Endothelial cell (in vitro differentiated cells): ENCODE measurements around the gene CAPN1. TPM values are rescaled to one million over a fixed set of nuclear protein-coding genes. Genes with fewer than 3 reads are reported as not detected.
A peak's percentile ranks its signal among the peaks of the same experiment; 100 is the strongest.

Source experiments
- DNase-seq: peaks from one replicate; pipeline ENCODE4 v3.0.0; 2021; ENCODE audit warnings: low spot score
- H3K27ac Mint-ChIP-seq: one replicate; pipeline ENCODE4 v1.8.0; 2021; ENCODE audit warnings: mixed read lengths, inconsistent platforms; ENCODE audit not compliant: unreplicated experiment
- H3K27me3 Mint-ChIP-seq: one replicate; pipeline ENCODE4 v1.8.0; 2021; ENCODE audit warnings: mild to moderate bottlenecking, moderate library complexity, mixed read lengths, inconsistent platforms; ENCODE audit not compliant: unreplicated experiment
- H3K36me3 Mint-ChIP-seq: one replicate; pipeline ENCODE4 v1.8.0; 2021; ENCODE audit warnings: mild to moderate bottlenecking, low read depth, mixed read lengths, inconsistent platforms; ENCODE audit not compliant: unreplicated experiment
- H3K4me1 Mint-ChIP-seq: one replicate; pipeline ENCODE4 v1.8.0; 2021; ENCODE audit warnings: mild to moderate bottlenecking, mixed read lengths, inconsistent platforms; ENCODE audit not compliant: unreplicated experiment
- H3K4me3 Mint-ChIP-seq: one replicate; pipeline ENCODE4 v1.8.0; 2021; ENCODE audit warnings: mild to moderate bottlenecking, mixed read lengths, inconsistent platforms; ENCODE audit not compliant: unreplicated experiment
- H3K9me3 Mint-ChIP-seq: one replicate; pipeline ENCODE4 v1.8.0; 2021; ENCODE audit warnings: mixed read lengths, inconsistent platforms; ENCODE audit not compliant: unreplicated experiment
- CTCF ChIP-seq: fragments of 200-600 bp; sonication (generic); IDR thresholded peaks from one replicate; pipeline ENCODE4 v1.5.0; 2021; ENCODE audit warnings: antibody characterized with exemption; ENCODE audit not compliant: unreplicated experiment
- total RNA-seq: library from RNA; stranded (reverse); fragmentation: NEBNext Ultra II Directional; extraction: Animal tissue kit (Norgen Biotek cat#: 25700); gene quantifications from one replicate; pipeline ENCODE4 v1.2.1, GENCODE V29; 2021; ENCODE audit not compliant: unreplicated experiment

Gene CAPN1
- total RNA-seq, 1 donor from 2014 or later = 148 TPM

- peak; percentile 76 for DNase-seq
- H3K27ac Mint-ChIP-seq = peak within 1 kb of the TSS; percentile 99
- H3K9me3 Mint-ChIP-seq = no peaks in the 10 kb centered on the region
- peaks cover 15% of the 10 kb centered on the region for H3K36me3 Mint-ChIP-seq
- H3K27me3 Mint-ChIP-seq = peaks cover 25% of the 10 kb centered on the region
- no peak for TF ChIP-seq CTCF
- peak within 1 kb of the TSS; percentile 99 for H3K4me3 Mint-ChIP-seq
- peaks cover 29% of the 10 kb centered on the region for H3K4me1 Mint-ChIP-seq
Measured at GRCh38 chr11:65134240-65134951, 47.3 kb upstream of the CAPN1 start, which contains the start of gene SYVN1. TSS of gene SYVN1 (minus strand) at chr11:65134519. CDS start at chr11:65133601, 918 bp downstream.

GRCh38 chr11:65134952-65135632 is 46.6 kb upstream of the CAPN1 start:
- peaks cover 29% of the 10 kb centered on the region for H3K4me1 Mint-ChIP-seq
- H3K27me3 Mint-ChIP-seq = peaks cover 25% of the 10 kb centered on the region
- peak overlapping the region; percentile 99 for H3K4me3 Mint-ChIP-seq
- peaks cover 15% of the 10 kb centered on the region for H3K36me3 Mint-ChIP-seq
- H3K27ac Mint-ChIP-seq = peak overlapping the region; percentile 99
- H3K9me3 Mint-ChIP-seq = no peaks in the 10 kb centered on the region
- no peak for TF ChIP-seq CTCF
- peak; percentile 72 for DNase-seq

GRCh38 chr11:65135633-65136145 is 46.0 kb upstream of the CAPN1 start:
- no peak for DNase-seq
- Mint-ChIP-seq H3K4me3 (peak overlapping the region; percentile 99), H3K9me3 (no peaks in the 10 kb centered on the region), H3K36me3 (peaks cover 15% of the 10 kb centered on the region), H3K27me3 (peaks cover 25% of the 10 kb centered on the region), H3K4me1 (peaks cover 29% of the 10 kb centered on the region), H3K27ac (peak overlapping the region; percentile 99)
- TF ChIP-seq CTCF = no peak

- no peak for TF ChIP-seq CTCF
- Mint-ChIP-seq H3K9me3 (no peaks in the 10 kb centered on the region), H3K4me3 (peak overlapping the region; percentile 81), H3K36me3 (peaks cover 8% of the 10 kb centered on the region), H3K27ac (no peak overlapping the region), H3K4me1 (peaks cover 29% of the 10 kb centered on the region), H3K27me3 (peaks cover 25% of the 10 kb centered on the region)
- no peak for DNase-seq
Measured at GRCh38 chr11:65136515-65137096, 45.1 kb upstream of the CAPN1 start.
